ENCODE data around the gene EPC1.

DNA sequence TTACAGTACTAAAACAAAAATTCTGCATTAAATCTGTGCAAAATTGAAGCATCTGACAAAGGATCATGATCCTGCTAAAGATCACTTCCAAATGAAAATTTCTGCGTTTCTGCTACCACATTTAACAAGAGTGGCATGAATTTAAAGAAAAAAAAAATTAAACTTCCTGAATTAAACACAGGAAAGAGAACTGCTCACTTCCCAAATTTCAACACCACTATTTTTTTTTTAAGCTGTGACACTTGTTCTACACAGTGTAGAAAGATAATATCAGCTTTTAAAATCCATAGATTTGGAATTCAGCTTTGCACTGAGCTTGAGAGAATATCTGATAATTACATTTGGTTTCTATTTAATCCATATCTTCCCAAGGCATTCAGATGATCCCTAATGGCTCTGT lies 73.6 kb downstream of the EPC1 start:
- TF ChIP-seq, protein P1, sequence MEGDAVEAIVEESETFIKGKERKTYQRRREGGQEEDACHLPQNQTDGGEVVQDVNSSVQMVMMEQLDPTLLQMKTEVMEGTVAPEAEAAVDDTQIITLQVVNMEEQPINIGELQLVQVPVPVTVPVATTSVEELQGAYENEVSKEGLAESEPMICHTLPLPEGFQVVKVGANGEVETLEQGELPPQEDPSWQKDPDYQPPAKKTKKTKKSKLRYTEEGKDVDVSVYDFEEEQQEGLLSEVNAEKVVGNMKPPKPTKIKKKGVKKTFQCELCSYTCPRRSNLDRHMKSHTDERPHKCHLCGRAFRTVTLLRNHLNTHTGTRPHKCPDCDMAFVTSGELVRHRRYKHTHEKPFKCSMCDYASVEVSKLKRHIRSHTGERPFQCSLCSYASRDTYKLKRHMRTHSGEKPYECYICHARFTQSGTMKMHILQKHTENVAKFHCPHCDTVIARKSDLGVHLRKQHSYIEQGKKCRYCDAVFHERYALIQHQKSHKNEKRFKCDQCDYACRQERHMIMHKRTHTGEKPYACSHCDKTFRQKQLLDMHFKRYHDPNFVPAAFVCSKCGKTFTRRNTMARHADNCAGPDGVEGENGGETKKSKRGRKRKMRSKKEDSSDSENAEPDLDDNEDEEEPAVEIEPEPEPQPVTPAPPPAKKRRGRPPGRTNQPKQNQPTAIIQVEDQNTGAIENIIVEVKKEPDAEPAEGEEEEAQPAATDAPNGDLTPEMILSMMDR (conservative IDR thresholded peaks at IDR 0.05; ENCODE audit: low read length): no peak
- TF ChIP-seq EZH2phosphoT487 (IDR thresholded peaks at IDR 0.05; ENCODE audit: borderline replicate concordance, low read depth, low read length): no peak

Data from OCI-LY7 (cell line).